ENCODE data around the gene C1orf94. TPM values are rescaled to one million over a fixed set of nuclear protein-coding genes. Genes with fewer than 3 reads are reported as not detected.

The C1orf94 gene
- total and polyA plus RNA-seq, 2 donors from 2014 or later, result not detected

GRCh38 chr1:34147301-34147700 is 29.4 kb upstream of the C1orf94 start:
- FAIRE-seq (no peak), DNase-seq (no peak)
- Histone ChIP-seq H3K9ac (ENCODE audit: low read length in 3 of 3) (no peak overlapping the region), H3K4me3 (ENCODE audit: low read length in 3 of 3) (no peak overlapping the region), H3K36me3 (ENCODE audit: control insufficient read depth in 2 of 3, insufficient read depth in 3 of 3, low read length in 3 of 3) (no peaks in the 10 kb centered on the region), H3K9me3 (ENCODE audit: control insufficient read depth in 2 of 3, insufficient read depth in 1 of 3, low read length in 3 of 3) (no peaks in the 10 kb centered on the region), H3K27me3 (ENCODE audit: control insufficient read depth, insufficient read depth, low read length) (no peaks in the 10 kb centered on the region), H3K27ac (ENCODE audit: low read depth in 2 of 2, low read length in 2 of 2) (no peak overlapping the region), H3K4me1 (ENCODE audit: control insufficient read depth in 2 of 3, insufficient read depth in 2 of 3, low read depth in 1 of 3, low read length in 3 of 3) (no peaks in the 10 kb centered on the region)
- intact Hi-C loops (cut with DNase I), result no loop called here
- no peak for TF ChIP-seq CTCF (IDR thresholded peaks at IDR 0.05; ENCODE audit: borderline replicate concordance, extremely low read depth, insufficient read depth)

- intact Hi-C loops (cut with DNase I), result no loop called here
- H3K27ac ChIP-seq (ENCODE audit: low read depth in 2 of 2, low read length in 2 of 2), result no peak overlapping the region
- no peaks in the 10 kb centered on the region for H3K27me3 ChIP-seq (ENCODE audit: control insufficient read depth, insufficient read depth, low read length)
- no peak for FAIRE-seq
- no peaks in the 10 kb centered on the region for H3K4me1 ChIP-seq (ENCODE audit: control insufficient read depth in 2 of 3, insufficient read depth in 2 of 3, low read depth in 1 of 3, low read length in 3 of 3)
- H3K9me3 ChIP-seq (ENCODE audit: control insufficient read depth in 2 of 3, insufficient read depth in 1 of 3, low read length in 3 of 3), result no peaks in the 10 kb centered on the region
- H3K36me3 ChIP-seq (ENCODE audit: control insufficient read depth in 2 of 3, insufficient read depth in 3 of 3, low read length in 3 of 3), result no peaks in the 10 kb centered on the region
- no peak for DNase-seq
- H3K9ac ChIP-seq (ENCODE audit: low read length in 3 of 3), result no peak overlapping the region
- no peak for TF ChIP-seq CTCF (IDR thresholded peaks at IDR 0.05; ENCODE audit: borderline replicate concordance, extremely low read depth, insufficient read depth)
- H3K4me3 ChIP-seq (ENCODE audit: low read length in 3 of 3), result no peak overlapping the region
Measured at GRCh38 chr1:34149501-34149900, 27.2 kb upstream of the C1orf94 start.

GRCh38 chr1:34153246-34153645 is 23.5 kb upstream of the C1orf94 start:
- no peak overlapping the region for H3K4me3 ChIP-seq (ENCODE audit: low read length in 3 of 3)
- FAIRE-seq (no peak), DNase-seq (no peak)
- no peak for TF ChIP-seq CTCF (IDR thresholded peaks at IDR 0.05; ENCODE audit: borderline replicate concordance, extremely low read depth, insufficient read depth)
- H3K9me3 ChIP-seq (ENCODE audit: control insufficient read depth in 2 of 3, insufficient read depth in 1 of 3, low read length in 3 of 3), result no peaks in the 10 kb centered on the region
- H3K36me3 ChIP-seq (ENCODE audit: control insufficient read depth in 2 of 3, insufficient read depth in 3 of 3, low read length in 3 of 3), result no peaks in the 10 kb centered on the region
- no peaks in the 10 kb centered on the region for H3K27me3 ChIP-seq (ENCODE audit: control insufficient read depth, insufficient read depth, low read length)
- H3K9ac ChIP-seq (ENCODE audit: low read length in 3 of 3), result no peak overlapping the region
- intact Hi-C loops (cut with DNase I), result no loop called here
- no peak overlapping the region for H3K27ac ChIP-seq (ENCODE audit: low read depth in 2 of 2, low read length in 2 of 2)
- H3K4me1 ChIP-seq (ENCODE audit: control insufficient read depth in 2 of 3, insufficient read depth in 2 of 3, low read depth in 1 of 3, low read length in 3 of 3), result no peaks in the 10 kb centered on the region

- H3K4me3 ChIP-seq (ENCODE audit: low read length in 3 of 3), result no peak overlapping the region
- no peaks in the 10 kb centered on the region for H3K4me1 ChIP-seq (ENCODE audit: control insufficient read depth in 2 of 3, insufficient read depth in 2 of 3, low read depth in 1 of 3, low read length in 3 of 3)
- no peak overlapping the region for H3K27ac ChIP-seq (ENCODE audit: low read depth in 2 of 2, low read length in 2 of 2)
- FAIRE-seq, result no peak
- intact Hi-C loops (cut with DNase I), result no loop called here
- peaks cover 2% of the 10 kb centered on the region for H3K27me3 ChIP-seq (ENCODE audit: control insufficient read depth, insufficient read depth, low read length)
- H3K9ac ChIP-seq (ENCODE audit: low read length in 3 of 3), result no peak overlapping the region
- no peak for DNase-seq
- no peaks in the 10 kb centered on the region for H3K36me3 ChIP-seq (ENCODE audit: control insufficient read depth in 2 of 3, insufficient read depth in 3 of 3, low read length in 3 of 3)
- TF ChIP-seq CTCF (IDR thresholded peaks at IDR 0.05; ENCODE audit: borderline replicate concordance, extremely low read depth, insufficient read depth), result no peak
- no peaks in the 10 kb centered on the region for H3K9me3 ChIP-seq (ENCODE audit: control insufficient read depth in 2 of 3, insufficient read depth in 1 of 3, low read length in 3 of 3)
Measured at GRCh38 chr1:34155860-34156259, 20.8 kb upstream of the C1orf94 start.
